NCI-H226 (cell line): ENCODE measurements around the gene MYO5C.
"Not testable (repeated sequence)": the region's sequence is repeated elsewhere in the genome, so short reads cannot be mapped to it uniquely, and the experiment has no call there.

Experiments
- DNase-seq: peaks from one replicate; pipeline ENCODE4 v3.0.0-alpha.2; 2015

Gene MYO5C

GRCh38 chr15:52200831-52201365 is 94.7 kb downstream of the MYO5C start:
- no peak for DNase-seq

- DNase-seq: no peak
These were observed 96.3 kb downstream of the MYO5C start for GRCh38 chr15:52199271-52199670.

- DNase-seq: no peak
These were observed 98.7 kb downstream of the MYO5C start for GRCh38 chr15:52196891-52197290.

GRCh38 chr15:52193791-52194190 is 101.8 kb downstream of the MYO5C start:
- DNase-seq: no peak

- DNase-seq: no peak
These were observed 102.3 kb downstream of the MYO5C start for GRCh38 chr15:52193321-52193720.

- no peak for DNase-seq
These were observed 104.4 kb downstream of the MYO5C start, which contains the start of gene GNB5 for GRCh38 chr15:52191207-52191606. TSS of gene GNB5 (minus strand) at chr15:52191392. CDS start at chr15:52184676, 6,716 bp downstream.

GRCh38 chr15:52186651-52187486 is 108.7 kb downstream of the MYO5C start:
- DNase-seq: no peak

- no peak for DNase-seq
These were observed 110.4 kb downstream of the MYO5C start for GRCh38 chr15:52185151-52185561.

- no peak for DNase-seq
These were observed 110.9 kb downstream of the MYO5C start for GRCh38 chr15:52184721-52185120.

GRCh38 chr15:52183562-52184173 is 111.9 kb downstream of the MYO5C start:
- no peak for DNase-seq

GRCh38 chr15:52181938-52182780 is 113.4 kb downstream of the MYO5C start:
- DNase-seq: peak; percentile 91

GRCh38 chr15:52180851-52181450 is 114.7 kb downstream of the MYO5C start:
- DNase-seq: no peak

- DNase-seq: no peak
These were observed 115.3 kb downstream of the MYO5C start for GRCh38 chr15:52180196-52180835.

- DNase-seq: peak; percentile 75
These were observed 116.1 kb downstream of the MYO5C start for GRCh38 chr15:52179278-52180195.

- no peak for DNase-seq
These were observed 116.8 kb downstream of the MYO5C start for GRCh38 chr15:52178765-52179164.

- DNase-seq: no peak
These were observed 122.7 kb downstream of the MYO5C start for GRCh38 chr15:52172869-52173268.

- DNase-seq: no peak
These were observed 123.8 kb downstream of the MYO5C start for GRCh38 chr15:52171807-52172206.

- no peak for DNase-seq
These were observed 124.2 kb downstream of the MYO5C start for GRCh38 chr15:52171386-52171785.

- DNase-seq: not testable (repeated sequence)
These were observed 125.4 kb downstream of the MYO5C start for GRCh38 chr15:52170199-52170598.

- DNase-seq: not testable (repeated sequence)
These were observed 130.0 kb downstream of the MYO5C start for GRCh38 chr15:52165494-52166131.
